ENCODE measurements around the gene NPFF.

Gene NPFF

DNA sequence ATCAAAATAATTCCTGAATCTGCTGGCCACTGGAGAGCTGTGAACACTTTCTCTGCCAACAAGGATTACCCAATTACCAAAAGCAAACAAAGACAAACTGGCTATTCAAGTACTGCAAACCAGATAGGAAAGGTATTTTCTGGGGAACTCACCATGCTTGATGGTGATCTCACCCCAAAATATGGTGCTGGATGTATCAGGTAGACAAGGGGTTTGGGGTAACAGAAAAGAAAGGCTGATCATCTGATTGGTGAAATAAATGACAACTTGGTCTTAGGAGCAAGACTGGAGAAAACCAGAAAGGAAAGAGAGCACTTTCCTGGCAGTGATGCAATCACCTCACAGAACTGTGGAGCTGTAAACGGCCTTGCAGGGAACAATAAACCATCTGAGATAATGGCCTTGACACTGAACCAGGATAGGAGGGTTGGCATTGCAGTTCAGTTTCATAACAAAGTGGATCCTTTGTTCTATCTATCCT lies 31.0 kb upstream of the NPFF start:
- no peak for DNase-seq (ENCODE audit: low spot score)
- TF ChIP-seq, protein P1, sequence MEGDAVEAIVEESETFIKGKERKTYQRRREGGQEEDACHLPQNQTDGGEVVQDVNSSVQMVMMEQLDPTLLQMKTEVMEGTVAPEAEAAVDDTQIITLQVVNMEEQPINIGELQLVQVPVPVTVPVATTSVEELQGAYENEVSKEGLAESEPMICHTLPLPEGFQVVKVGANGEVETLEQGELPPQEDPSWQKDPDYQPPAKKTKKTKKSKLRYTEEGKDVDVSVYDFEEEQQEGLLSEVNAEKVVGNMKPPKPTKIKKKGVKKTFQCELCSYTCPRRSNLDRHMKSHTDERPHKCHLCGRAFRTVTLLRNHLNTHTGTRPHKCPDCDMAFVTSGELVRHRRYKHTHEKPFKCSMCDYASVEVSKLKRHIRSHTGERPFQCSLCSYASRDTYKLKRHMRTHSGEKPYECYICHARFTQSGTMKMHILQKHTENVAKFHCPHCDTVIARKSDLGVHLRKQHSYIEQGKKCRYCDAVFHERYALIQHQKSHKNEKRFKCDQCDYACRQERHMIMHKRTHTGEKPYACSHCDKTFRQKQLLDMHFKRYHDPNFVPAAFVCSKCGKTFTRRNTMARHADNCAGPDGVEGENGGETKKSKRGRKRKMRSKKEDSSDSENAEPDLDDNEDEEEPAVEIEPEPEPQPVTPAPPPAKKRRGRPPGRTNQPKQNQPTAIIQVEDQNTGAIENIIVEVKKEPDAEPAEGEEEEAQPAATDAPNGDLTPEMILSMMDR (IDR thresholded peaks at IDR 0.05; ENCODE audit: extremely low read depth, missing control alignments), result no peak

- TF ChIP-seq, protein P1 (IDR thresholded peaks at IDR 0.05; ENCODE audit: extremely low read depth, missing control alignments), result no peak
- DNase-seq (ENCODE audit: low spot score), result no peak
Observed at GRCh38 chr12:53536962-53537361, 29.7 kb upstream of the NPFF start.

DNA sequence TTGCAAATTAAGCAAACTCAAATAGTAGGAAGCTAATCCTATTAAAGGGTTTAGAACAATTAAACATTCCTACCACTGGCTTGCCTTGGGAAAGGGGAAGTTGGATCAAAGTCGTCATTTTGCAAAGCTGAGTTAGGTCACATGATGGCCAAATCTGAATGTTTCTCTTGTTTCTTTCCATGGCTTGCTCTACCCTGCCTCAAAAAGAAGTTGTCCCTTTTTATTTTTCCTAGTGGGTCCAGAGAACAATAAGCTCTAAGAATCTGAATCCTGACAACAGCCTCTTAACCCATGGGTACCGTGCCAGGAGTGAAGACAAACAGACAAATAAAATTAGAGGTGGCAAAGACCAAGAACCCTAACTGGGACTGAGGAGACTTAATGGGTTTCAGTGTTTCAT lies 26.2 kb upstream of the NPFF start:
- TF ChIP-seq, protein P1 (IDR thresholded peaks at IDR 0.05; ENCODE audit: extremely low read depth, missing control alignments), result no peak
- DNase-seq (ENCODE audit: low spot score), result no peak

GRCh38 chr12:53532524-53533445 lies 25.5 kb upstream of the NPFF start:
- no peak for DNase-seq (ENCODE audit: low spot score)
- TF ChIP-seq, protein P1 (IDR thresholded peaks at IDR 0.05; ENCODE audit: extremely low read depth, missing control alignments), result no peak

DNA sequence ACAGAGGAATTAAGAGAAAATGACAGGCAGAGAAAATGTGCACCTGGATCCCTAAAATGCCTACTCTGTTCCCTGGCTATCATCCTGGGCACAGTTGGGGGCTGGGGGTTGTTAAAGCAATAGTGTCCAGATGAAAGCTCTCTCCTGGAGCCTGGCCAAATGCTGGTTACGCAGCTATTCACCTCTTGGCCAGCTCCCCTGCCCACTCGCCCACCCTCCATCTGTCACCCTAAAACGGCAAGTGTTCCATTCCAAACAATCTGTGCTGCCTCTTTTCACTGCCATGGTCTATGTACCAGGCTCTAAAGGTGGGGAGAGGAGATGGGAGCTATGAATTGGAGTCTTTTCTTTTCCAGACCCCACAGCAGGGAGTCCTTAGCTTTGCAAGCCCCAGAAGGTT lies 24.7 kb upstream of the NPFF start:
- TF ChIP-seq, protein P1 (IDR thresholded peaks at IDR 0.05; ENCODE audit: extremely low read depth, missing control alignments), result no peak
- DNase-seq (ENCODE audit: low spot score), result no peak

GRCh38 chr12:53530920-53531319 lies 23.6 kb upstream of the NPFF start:
- no peak for DNase-seq (ENCODE audit: low spot score)
- TF ChIP-seq, protein P1 (IDR thresholded peaks at IDR 0.05; ENCODE audit: extremely low read depth, missing control alignments), result no peak

DNA sequence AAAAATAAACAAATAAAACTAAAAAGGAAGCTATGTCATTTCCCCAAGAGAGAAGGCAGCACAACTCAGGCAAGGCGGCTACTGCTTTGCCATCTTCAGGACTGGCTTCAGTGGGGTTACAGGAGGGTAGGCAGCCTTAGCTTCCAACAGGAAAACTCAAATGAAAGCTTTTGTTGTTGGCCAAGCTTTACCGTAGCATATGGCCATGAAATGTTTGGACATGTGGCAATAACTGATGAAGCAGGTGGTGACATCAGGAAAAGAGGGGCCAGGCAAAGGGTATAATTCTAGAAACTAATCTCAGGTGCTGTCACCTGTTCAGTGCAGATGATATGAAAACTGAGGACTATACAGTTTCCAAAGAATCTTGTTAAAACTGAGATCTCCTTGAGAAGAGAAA lies 22.8 kb upstream of the NPFF start:
- TF ChIP-seq, protein P1 (IDR thresholded peaks at IDR 0.05; ENCODE audit: extremely low read depth, missing control alignments), result no peak
- DNase-seq (ENCODE audit: low spot score), result no peak
